Left ventricle myocardium superior (tissue), 1 donor: ENCODE data around the gene LMTK3. TPM values are rescaled to one million over a fixed set of nuclear protein-coding genes. Genes with fewer than 3 reads are reported as not detected.

ENCODE experiments used
- ATAC-seq: fragments of 200-7000 bp; cut with Tn5 transposase; one replicate; pipeline ENCODE4 v1.9.1; 2020; ENCODE audit warnings: mild to moderate bottlenecking, moderate library complexity
- DNase-seq: peaks from one replicate; pipeline ENCODE4 v3.0.0-alpha.2; 2020
- intact Hi-C: fragments of 100-400 bp; cut with micrococcal nuclease; formaldehyde crosslinking; loops from one replicate; pipeline ENCODE4 v1.11.0; 2022
- total RNA-seq: library from RNA; stranded (reverse); fragmentation: NEBNext Ultra II Directional; extraction: Animal tissue kit (Norgen Biotek cat#: 25700); gene quantifications from one replicate; pipeline ENCODE4 v1.2.1, GENCODE V29; 2021
- donor health status: DM: no; HTN: yes; CAD: no; lungs with severe emphysema.

Gene LMTK3
- total RNA-seq, 1 donor from 2014 or later, result 1.4 TPM

DNA sequence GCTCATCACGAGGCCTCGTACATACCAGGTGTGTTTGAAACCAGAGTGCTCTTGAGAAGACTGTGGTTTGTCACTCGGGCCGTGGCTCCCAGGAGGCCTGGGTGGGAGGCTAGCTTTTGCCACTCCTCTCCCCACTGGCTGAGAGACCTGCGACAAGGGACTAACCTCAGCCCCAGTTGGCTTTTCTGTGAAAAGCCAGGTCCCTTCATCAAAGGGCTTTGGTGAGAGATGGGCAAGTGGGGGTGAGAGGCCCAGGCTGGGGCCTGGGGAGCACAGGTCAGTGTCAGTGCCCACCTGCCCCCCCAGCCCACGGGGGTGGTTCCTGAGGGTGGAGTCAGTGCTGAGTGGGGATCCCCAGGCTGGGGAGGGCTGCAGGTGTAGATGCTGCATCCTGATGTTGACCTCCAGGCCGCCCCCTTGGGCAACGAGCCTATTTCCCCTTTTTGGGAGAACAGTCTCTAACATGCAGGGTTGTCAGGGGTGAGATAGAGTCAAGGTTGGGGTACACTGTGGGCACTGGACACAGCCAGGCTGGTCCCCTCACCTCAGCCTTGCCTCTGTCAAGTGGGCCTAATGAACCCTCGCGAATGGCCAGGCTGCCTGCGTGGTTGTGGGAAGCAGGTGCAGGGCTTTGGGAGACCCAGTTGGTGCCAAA, 55.6 kb downstream of the LMTK3 start:
- no peak for DNase-seq
- intact Hi-C loops, result no loop called here
- ATAC-seq, result no peak

DNA sequence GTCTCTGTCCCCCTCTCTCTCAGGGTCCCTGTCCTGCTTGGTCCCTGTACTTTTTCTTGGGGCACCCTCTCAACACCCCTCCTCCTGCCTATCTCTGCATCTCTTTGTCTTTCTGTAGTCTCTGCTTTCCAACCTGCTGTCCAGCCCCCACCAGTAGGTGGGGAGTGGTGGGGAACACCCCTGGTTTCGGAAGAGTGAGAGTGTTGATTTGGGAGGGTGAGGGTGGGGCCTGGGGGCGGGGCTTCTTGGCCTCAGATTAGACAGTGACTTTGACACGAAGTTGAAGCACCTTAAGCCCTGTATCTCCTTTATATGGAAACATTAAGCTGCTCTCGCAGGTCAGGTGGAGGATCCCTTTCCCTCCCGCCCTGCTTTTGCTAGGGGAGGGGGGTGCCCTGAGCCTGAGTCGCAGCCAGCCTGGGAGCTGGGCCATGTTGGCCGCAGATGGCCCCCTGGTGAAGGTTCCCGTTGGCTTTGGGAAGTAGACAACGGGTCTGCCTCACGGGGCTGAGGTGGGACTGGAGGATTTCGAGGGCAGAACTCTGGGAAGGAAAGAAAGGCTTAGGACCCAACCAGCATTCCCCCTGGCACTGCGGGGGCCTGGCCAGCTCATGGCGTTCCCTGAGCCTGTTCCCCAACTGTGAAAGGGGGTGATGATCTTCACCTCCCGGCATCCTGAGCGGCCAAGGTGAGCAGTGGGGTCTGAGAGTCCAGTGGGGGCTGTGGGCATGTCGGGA, 56.3 kb downstream of the LMTK3 start, which contains the start of gene KCNJ14:
Gene KCNJ14 (plus strand): TSS at position 404 of the 737 bp plus-strand sequence. CDS start 6,151 bp downstream, outside the sequence.
- ATAC-seq, result no peak
- intact Hi-C loops, result no loop called here
- DNase-seq, result no peak

DNA sequence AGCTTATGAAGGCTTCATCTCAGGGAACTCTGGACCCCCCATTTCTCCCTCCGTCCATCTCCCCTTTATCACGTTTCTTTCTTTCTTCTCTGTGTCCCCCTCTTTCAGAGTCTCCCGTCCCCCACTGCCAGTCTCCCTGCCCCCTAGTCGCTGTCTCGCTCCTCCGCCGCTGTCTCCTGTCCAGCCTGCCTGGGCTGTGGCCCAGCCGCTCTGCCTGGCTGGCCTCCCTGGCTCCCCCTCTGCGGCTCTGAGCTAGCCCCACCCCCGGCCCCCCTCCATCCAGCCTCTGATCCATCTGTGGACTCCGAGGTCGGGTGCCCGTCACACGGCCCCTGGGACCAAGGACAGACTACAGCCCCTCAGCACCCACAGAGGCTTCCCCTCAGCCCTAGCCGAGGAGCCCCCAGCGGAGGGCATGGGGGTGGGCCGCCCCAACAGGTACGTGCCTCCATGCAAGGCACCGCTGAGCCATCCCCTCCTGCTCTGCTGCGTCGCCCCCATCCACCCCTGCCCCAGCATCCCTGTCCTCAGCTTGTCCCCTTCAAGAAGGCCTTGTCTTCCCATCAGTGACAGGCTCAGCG, 57.4 kb downstream of the LMTK3 start:
- DNase-seq (no peak), ATAC-seq (no peak)
- intact Hi-C loops, result no loop called here

DNA sequence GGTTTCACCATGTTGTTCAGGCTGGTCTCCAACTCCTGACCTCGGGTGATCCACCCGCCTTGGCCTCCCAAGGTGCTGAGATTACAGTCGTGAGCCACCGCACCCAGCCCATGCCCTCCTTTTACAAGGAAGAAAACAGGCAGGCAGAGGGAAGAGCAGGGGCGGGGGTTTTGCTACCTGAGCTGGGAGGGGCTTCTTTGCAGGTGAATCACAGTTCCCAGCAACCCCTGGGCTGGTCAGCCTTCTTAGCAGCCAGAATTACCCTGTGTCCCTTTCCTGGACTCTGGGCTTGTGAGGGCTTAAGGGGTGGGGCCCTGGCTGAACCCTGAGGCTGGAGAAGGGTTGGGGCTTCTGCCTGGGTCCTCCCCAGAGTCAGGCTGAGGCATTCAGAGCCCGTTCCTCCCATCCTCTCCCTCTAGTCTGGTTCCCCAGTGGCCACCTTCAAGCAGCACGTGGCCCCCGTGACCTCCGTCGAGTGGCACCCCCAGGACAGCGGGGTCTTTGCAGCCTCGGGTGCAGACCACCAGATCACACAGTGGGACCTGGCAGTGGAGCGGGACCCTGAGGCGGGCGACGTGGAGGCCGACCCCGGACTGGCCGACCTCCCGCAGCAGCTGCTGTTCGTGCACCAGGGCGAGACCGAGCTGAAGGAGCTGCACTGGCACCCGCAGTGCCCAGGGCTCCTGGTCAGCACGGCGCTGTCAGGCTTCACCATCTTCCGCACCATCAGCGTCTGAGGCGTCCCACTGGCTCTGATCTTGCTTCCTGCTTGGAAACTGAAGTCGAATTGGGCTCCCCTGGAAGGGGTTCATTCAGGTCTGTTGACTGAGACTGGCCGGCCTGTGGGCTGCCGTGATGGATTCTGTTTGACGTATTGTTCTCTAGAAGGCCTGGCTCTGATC, 59.1 kb downstream of the LMTK3 start:
- ATAC-seq (no peak), DNase-seq (no peak)
- intact Hi-C loops, result no loop called here

DNA sequence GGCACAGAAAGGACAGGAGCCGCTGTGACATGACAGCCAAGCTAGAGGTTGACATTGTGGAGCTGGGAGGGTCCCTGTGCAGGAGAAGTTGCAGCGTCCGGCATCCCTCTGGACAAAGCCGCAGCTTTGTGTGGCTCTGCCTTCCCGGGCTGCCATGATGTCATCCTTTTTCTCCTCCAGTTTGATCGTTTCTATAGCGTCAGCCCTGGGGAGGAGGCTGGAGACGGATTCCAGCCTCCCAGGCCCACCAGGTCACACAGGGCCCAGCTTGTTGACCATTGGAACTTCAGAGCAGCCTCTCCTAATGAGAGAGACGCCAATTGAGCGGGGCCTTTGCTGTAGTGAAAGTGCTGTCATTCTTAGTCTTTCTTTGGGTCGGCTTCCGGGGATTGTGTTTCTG, 60.0 kb downstream of the LMTK3 start:
- no peak for DNase-seq
- ATAC-seq, result no peak
- intact Hi-C loops, result no loop called here

DNA sequence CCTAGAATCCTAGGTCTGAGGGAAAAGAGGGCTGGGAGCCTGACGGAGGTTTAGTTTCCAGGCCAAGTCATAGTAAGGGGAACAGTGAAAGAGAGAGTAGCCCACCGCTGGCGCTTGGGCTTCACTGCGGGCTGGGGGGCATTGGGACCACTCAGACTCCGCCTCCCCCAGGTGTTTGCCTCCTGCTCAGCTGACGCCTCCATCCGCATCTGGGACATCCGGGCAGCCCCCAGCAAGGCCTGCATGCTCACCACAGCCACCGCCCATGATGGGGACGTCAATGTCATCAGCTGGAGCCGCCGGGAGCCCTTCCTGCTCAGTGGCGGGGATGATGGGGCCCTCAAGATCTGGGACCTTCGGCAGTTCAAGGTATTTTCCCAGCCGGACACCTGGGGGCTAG, 60.8 kb downstream of the LMTK3 start:
- intact Hi-C loops, result no loop called here
- DNase-seq (no peak), ATAC-seq (no peak)

DNA sequence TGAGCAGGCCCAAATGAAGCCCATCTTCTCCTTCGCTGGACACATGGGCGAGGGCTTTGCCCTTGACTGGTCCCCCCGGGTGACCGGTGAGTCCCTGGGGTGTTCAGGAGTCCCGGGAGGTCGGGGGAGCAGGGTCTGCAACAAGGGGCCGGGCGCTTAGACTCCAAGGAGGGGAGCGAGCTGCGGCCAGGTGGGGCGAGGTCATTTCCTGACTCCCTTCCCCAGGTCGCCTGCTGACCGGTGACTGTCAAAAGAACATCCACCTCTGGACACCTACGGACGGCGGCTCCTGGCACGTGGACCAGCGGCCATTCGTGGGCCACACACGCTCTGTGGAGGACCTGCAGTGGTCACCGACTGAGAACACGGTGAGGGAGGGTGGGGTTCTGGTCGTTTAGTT, 61.2 kb downstream of the LMTK3 start:
- intact Hi-C loops, result no loop called here
- ATAC-seq, result no peak
- no peak for DNase-seq

DNA sequence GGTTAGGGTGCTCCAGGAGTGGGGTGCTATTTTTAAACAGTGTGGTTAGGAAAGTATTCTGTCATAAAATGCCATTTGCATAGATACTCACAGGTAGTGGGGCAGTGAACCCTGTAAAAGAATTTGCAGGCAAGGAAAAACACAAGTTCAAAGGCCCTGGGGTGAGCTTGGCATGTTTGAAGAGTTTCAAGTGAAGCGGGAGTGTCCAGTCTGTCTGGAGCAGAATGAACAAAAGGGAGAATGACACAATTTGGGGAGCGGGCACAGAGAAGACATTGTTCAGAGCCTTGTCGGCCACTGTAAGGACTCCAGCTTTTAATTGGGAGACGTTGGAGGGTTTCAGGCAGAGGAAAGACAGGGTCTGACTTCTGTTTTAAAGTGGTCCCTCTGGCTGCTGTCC, 63.1 kb downstream of the LMTK3 start:
- DNase-seq (no peak), ATAC-seq (no peak)
- intact Hi-C loops, result no loop called here

DNA sequence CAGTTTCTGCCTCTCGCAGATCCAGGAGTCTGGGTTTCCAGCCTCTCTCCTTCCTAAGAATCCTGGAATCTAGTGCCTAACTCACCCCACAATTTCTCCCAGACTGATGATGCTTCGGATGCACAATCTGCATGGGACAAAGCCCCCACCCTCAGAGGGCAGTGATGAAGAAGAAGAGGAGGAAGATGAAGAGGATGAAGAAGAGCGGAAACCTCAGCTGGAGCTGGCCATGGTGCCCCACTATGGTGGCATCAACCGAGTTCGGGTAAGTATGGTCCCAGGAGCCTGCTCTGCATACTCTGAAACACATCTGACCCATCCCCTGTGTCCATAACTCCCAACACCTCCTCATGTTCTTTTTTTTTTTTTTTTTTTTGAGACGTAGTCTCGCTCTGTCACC, 65.1 kb downstream of the LMTK3 start:
- no peak for ATAC-seq
- intact Hi-C loops, result no loop called here
- DNase-seq, result no peak

DNA sequence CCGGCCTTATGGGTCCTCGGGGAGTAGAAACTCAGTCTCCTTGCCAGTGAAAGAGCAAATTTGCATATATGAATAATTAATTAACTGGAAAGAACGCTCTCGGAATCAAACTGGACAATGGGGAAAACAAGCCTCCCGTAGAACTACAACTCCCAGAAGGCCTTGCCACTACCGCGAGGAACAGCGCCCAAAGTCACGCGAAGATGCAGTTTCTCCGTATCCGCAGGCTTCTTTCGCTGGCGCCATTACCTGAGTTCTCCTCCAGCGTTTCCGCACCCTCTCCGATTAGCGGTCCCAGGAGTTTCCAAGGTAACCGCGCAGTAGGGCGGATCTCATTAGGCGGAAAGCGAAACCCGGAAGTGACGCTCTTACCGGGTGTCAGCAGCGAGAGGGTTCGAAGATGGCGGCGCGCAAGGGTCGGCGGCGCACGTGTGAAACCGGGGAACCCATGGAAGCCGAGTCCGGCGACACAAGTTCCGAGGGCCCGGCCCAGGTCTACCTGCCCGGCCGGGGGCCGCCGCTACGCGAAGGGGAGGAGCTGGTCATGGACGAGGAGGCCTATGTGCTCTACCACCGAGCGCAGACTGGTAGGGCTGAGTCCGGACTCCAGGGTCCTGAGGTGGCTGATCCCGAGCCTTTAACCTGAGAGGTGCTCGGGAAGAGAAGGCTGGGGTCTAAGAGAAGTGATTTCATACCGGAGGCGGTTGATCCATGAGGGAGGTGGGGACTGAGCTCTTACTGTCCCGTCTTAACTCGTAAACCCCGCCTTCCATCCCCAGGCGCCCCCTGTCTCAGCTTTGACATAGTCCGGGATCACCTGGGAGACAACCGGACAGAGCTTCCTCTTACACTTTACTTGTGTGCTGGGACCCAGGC, 65.8 kb downstream of the LMTK3 start, which contains the start of gene GRWD1:
Gene GRWD1 (plus strand): TSS at position 378 of the 876 bp plus-strand sequence. CDS start 23 bp downstream, at position 401.
- DNase-seq (peak; percentile 87), ATAC-seq (peak; percentile 91)
- intact Hi-C loops, result no loop called here

DNA sequence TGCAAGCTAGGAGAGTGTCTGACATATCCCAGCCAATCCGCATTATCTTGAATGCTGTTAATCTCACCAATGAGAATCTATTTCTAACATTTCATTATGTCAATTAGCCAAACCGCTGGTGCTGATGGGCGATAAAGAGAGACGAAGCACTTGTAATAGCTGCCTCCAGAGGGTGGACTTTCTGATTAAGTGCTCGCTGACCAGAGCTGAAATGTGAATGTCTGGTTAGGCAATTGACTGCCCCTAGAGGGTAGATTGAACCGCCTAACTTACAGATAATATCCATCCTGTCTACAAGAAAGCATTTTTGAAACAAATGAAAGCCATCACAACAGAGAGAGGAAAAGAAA, 66.4 kb downstream of the LMTK3 start:
- intact Hi-C loops, result no loop called here
- DNase-seq, result no peak
- ATAC-seq, result peak; percentile 79

DNA sequence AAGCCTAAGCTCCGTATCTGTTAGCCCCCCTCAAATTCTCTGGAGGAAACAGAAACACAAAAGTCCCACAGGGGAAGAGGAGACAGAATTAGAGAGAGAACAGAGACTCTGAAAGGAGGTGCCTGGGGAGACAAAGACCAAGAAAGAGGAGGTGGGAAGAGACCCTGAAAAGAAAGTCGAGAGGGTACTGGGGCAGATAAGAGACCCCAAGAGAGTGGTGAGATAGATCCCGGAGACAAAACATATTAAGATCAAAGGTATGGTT, 66.8 kb downstream of the LMTK3 start:
- DNase-seq (no peak), ATAC-seq (no peak)
- intact Hi-C loops, result no loop called here

DNA sequence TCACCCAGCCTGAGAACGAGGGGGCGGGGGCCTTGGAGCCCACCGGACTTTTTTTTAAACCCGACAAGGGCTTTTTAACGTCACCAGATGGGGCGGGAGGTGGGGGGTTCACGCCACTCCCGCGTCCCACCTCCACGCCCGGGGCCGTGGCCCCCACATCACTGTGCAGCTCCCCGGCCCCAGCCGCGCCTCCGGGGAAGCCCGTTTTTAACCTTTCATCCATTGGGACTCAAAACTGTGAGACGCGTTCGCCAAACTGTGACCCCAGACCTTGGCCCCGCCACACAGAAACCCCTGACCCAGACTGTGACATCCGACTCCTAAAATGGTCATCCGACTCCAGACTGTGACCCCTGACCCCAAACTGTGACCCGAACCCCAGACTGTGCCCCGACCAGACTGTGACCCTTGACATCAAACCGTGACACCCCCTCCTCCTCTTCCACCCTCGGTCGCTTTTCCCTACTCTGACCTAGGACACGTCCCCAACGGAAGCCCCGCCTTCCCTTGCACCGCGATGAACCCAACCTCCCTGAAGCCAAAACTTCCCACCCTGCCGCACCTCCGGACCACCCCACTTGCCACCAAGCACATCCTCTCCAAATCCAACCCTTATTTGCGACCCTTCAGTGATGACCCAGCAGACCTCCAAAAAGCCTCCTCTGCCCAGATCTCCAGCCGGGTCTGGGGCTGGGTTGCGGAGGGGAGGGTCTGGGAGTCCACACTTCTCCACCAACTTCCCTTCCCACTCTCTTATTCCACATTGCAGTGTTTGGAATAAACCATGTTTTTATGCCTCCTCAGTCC, 67.3 kb downstream of the LMTK3 start:
- ATAC-seq (no peak), DNase-seq (no peak)
- intact Hi-C loops, result no loop called here

DNA sequence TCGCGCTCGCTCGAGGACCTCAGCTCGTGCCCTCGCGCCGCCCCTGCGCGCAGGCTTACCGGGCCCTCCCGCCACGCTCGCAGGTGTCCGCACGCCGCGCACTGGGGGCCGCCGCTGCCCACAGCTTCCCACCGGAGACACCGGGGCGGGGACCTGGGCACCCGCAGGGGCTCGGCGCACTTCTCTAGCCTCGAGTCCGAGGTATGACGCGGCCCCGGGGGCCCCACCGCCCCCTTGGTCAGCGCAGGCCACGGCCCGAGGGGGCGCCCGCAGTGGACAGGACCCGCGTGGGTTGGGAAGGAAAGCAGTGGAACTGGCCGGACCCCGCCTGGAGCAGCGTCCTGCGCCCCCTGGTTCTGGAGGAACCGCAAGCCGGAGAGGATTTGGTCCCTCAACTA, 67.9 kb downstream of the LMTK3 start:
- DNase-seq (no peak), ATAC-seq (no peak)
- intact Hi-C loops, result no loop called here

DNA sequence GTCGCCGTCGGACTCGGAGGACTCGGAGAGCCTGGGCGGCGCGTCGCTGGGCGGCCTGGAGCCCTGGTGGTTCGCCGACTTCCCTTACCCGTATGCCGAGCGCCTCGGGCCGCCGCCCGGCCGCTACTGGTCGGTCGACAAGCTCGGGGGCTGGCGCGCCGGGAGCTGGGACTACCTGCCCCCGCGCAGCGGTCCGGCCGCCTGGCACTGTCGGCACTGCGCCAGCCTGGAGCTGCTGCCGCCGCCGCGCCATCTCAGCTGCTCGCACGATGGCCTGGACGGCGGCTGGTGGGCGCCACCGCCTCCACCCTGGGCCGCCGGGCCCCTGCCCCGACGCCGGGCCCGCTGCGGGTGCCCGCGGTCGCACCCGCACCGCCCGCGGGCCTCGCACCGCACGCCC, 68.4 kb downstream of the LMTK3 start:
- ATAC-seq (no peak), DNase-seq (no peak)
- intact Hi-C loops, result no loop called here

DNA sequence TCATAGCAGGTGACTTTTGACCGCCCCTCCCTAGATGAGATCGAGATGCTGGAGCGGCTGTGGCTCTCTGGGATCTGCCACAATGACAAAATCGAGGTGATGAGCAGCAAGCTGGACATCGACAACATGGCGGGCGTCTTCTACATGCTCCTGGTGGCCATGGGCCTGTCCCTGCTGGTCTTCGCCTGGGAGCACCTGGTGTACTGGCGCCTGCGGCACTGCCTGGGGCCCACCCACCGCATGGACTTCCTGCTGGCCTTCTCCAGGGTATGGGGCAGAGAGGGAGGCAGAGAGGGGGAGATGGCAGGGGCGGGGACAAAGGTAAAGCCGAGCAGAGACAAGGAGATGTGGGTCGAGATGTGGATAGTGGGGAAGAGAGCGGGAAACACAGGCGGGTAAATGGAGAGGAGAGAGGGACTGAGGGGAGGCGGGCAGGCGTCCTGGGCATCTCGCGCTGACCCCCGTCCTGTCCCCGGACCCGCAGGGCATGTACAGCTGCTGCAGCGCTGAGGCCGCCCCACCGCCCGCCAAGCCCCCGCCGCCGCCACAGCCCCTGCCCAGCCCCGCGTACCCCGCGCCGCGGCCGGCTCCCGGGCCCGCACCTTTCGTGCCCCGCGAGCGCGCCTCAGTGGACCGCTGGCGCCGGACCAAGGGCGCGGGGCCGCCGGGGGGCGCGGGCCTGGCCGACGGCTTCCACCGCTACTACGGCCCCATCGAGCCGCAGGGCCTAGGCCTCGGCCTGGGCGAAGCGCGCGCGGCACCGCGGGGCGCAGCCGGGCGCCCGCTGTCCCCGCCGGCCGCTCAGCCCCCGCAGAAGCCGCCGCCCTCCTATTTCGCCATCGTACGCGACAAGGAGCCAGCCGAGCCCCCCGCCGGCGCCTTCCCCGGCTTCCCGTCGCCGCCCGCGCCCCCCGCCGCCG, 69.3 kb downstream of the LMTK3 start:
- DNase-seq (no peak), ATAC-seq (no peak)
- intact Hi-C loops, result no loop called here

DNA sequence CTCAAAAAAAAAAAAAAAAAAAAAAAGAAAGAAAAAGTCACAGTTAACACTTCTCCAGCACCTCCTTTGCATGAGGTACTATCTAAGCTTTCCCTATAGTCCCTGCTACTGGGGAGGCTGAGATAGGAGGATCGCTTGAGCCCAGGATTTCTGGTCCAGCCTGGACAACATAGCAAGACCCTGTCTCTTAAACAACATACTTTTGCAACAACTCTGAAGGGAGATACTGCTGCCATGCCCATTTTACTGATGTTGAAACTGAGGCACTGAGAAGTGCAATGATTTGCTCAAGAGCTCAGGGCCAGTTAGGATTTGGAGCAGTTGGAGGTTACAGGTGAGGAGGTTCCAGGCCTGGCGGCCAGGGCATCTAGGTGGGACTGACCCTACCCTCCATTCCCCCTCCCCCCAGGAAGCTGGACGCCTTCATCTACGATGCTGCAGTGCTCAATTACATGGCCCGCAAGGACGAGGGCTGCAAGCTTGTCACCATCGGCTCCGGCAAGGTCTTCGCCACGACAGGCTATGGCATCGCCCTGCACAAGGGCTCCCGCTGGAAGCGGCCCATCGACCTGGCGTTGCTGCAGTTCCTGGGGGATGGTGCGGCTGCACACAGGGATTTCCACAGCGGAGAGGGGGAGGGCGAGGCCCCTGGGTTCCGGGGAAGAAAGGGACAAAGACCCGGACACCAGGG, 70.1 kb downstream of the LMTK3 start:
- ATAC-seq, result no peak
- no peak for DNase-seq
- intact Hi-C loops, result no loop called here
